ENCODE measurements around the gene MSGN1.

Gene MSGN1, protein sequence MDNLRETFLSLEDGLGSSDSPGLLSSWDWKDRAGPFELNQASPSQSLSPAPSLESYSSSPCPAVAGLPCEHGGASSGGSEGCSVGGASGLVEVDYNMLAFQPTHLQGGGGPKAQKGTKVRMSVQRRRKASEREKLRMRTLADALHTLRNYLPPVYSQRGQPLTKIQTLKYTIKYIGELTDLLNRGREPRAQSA

DNA sequence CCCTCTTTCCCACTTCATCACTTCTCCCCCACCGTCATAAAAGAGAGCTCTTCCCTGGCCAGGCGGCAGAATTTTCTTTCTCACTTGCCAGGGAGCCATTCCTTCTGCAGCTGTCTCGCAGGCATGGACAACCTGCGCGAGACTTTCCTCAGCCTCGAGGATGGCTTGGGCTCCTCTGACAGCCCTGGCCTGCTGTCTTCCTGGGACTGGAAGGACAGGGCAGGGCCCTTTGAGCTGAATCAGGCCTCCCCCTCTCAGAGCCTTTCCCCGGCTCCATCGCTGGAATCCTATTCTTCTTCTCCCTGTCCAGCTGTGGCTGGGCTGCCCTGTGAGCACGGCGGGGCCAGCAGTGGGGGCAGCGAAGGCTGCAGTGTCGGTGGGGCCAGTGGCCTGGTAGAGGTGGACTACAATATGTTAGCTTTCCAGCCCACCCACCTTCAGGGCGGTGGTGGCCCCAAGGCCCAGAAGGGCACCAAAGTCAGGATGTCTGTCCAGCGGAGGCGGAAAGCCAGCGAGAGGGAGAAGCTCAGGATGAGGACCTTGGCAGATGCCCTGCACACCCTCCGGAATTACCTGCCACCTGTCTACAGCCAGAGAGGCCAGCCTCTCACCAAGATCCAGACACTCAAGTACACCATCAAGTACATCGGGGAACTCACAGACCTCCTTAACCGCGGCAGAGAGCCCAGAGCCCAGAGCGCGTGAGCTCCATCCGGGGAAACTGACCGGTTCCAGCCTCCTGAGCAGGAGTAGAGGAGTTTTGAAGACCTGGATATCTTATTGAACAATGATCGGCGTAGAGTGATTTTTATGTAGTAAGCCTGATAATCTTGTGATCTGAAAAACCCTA, at the start of gene MSGN1:
MSGN1 (plus strand) TSS at position 65 of the 850 bp plus-strand sequence; CDS start at position 124, 59 bp downstream.
- TF ChIP-seq, protein P1, sequence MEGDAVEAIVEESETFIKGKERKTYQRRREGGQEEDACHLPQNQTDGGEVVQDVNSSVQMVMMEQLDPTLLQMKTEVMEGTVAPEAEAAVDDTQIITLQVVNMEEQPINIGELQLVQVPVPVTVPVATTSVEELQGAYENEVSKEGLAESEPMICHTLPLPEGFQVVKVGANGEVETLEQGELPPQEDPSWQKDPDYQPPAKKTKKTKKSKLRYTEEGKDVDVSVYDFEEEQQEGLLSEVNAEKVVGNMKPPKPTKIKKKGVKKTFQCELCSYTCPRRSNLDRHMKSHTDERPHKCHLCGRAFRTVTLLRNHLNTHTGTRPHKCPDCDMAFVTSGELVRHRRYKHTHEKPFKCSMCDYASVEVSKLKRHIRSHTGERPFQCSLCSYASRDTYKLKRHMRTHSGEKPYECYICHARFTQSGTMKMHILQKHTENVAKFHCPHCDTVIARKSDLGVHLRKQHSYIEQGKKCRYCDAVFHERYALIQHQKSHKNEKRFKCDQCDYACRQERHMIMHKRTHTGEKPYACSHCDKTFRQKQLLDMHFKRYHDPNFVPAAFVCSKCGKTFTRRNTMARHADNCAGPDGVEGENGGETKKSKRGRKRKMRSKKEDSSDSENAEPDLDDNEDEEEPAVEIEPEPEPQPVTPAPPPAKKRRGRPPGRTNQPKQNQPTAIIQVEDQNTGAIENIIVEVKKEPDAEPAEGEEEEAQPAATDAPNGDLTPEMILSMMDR (IDR thresholded peaks at IDR 0.05; ENCODE audit: low read depth, low read length) = no peak
- H3K4me3 ChIP-seq (ENCODE audit: low read depth, low read length) = no peak within 1 kb of the TSS

DNA sequence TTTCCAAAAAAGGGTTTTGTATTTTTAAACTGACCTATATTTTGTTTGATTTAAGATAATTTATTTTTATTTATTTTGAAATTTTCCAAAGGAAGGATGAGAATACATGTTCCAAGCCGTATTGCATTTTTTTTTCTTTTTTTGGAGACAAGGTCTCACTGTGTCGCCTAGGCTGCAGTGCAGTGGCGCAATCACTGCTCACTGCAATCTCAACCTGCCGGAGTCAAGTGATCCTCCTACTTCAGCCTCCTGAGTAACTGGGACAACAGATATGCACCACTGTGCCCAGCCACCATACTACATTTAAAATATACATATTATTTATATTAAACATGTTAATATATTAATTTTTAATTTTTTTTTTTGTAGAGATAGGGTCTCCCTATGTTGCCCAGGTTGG, 47.4 kb upstream of the MSGN1 start:
- no peak overlapping the region for H3K4me3 ChIP-seq (ENCODE audit: low read depth, low read length)
- TF ChIP-seq, protein P1 (IDR thresholded peaks at IDR 0.05; ENCODE audit: low read depth, low read length) = no peak

DNA sequence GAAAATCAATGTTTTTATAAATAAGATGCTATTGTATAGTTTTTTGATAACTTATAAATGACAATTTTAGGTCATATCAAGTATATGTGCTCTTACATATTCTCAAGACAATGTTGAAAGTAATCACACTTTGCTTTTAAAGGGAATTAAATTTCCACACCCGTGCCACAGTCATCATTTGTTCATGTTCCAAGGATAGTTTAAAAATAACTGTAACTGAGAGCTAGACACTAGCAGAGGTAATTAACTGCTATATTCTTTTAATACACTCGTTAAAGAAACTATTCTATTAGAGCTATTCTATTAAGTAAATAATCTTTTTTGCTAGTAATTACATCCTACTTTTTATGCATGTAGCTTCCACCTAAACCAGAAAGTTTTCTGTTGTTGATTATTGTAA, 44.3 kb upstream of the MSGN1 start:
- TF ChIP-seq, protein P1 (IDR thresholded peaks at IDR 0.05; ENCODE audit: low read depth, low read length) = no peak
- no peak overlapping the region for H3K4me3 ChIP-seq (ENCODE audit: low read depth, low read length)

DNA sequence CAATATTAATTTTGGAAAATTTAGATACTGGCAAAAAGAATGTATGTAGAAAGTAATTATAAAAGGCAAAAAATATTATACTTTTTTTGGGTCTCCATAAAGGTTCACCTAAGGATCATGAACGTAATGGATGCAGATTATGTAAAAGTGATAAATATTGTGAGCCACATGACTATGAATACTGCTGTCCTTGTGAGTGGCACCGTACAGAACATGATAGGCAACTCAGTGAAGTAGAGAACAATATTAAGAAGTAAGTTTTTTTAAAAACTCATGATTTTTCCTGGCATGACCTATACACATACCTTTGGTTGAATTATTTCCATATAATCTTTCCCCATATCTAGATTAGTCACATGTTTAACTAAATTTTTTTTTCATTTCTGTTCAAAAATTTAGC, 43.7 kb upstream of the MSGN1 start:
- H3K4me3 ChIP-seq (ENCODE audit: low read depth, low read length) = no peak overlapping the region
- TF ChIP-seq, protein P1 (IDR thresholded peaks at IDR 0.05; ENCODE audit: low read depth, low read length) = no peak

DNA sequence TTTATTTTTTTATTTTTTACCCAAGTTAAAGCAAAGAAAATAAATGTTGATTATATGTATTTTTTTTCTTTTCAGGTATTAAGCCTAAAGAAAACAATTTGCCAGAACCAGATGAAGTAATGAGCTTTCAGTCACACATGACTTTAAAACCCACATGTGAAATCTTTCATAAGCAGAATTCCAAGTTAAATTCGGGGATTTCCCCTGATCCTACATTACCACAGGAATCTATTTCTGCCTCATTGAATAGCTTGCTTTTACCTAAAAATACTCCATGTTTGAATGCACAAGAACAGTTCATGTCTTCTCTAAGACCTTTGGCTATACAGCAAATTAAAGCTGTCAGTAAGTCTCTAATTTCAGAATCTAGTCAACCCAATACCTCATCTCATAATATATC, 35.7 kb upstream of the MSGN1 start:
- TF ChIP-seq, protein P1 (IDR thresholded peaks at IDR 0.05; ENCODE audit: low read depth, low read length) = no peak
- no peak overlapping the region for H3K4me3 ChIP-seq (ENCODE audit: low read depth, low read length)

DNA sequence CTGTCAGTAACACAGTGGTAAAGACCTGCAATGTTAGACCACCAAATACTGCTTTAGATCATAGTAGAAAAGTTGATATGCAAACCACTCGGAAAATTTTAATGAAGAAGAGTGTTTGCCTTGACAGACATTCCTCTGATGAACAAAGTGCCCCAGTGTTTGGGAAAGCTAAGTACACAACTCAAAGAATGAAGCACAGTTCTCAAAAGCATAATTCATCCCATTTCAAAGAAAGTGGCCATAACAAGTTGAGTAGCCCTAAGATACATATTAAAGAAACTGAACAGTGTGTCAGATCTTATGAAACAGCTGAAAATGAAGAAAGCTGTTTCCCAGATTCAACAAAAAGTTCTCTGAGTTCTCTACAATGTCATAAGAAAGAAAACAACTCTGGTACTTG, 34.8 kb upstream of the MSGN1 start:
- H3K4me3 ChIP-seq (ENCODE audit: low read depth, low read length) = no peak overlapping the region
- TF ChIP-seq, protein P1 (IDR thresholded peaks at IDR 0.05; ENCODE audit: low read depth, low read length) = no peak

DNA sequence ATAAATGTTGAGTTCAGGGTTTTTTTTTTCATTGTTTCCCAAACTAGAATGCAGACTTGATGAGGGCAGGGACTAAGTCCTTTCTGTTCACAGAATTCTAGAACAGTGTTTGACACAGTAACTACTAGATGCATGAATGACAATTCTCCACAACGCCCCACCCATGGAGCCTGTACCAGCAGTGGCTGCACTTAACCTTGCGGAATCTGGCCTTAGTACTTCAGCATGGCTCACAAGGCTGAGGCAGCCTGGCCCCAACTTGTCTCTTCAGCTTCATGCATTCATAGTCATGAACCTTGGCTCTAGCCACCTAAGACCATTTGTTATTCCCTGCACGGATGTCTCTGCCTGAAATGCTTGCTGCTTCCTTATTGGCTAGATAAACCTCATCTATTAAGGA, 29.5 kb upstream of the MSGN1 start:
- TF ChIP-seq, protein P1 (IDR thresholded peaks at IDR 0.05; ENCODE audit: low read depth, low read length) = no peak

More for the DNA sequence above, 29.5 kb upstream of the MSGN1 start:
- H3K4me3 ChIP-seq (ENCODE audit: low read depth, low read length) = no peak overlapping the region
